HL-60 (cell line): Measurements from ENCODE around the gene TBC1D14.

Experiments used
- DNase-seq, 2 experiments: peaks; one replicate each; pipeline ENCODE4 v3.0.0-alpha.2; 2010 to 2020; ENCODE audit warnings: low read depth in 1 of 2, low spot score in 1 of 2
- H3K27ac ChIP-seq: fragments of 250-450 bp; sonication (Bioruptor Pico); replicated peaks from 2 replicates; pipeline ENCODE4 v1.5.1; 2020; ENCODE audit warnings: mild to moderate bottlenecking, moderate library complexity
- H3K27me3 ChIP-seq: fragments of 250-450 bp; sonication (Bioruptor Pico); 2 replicates; pipeline ENCODE4 v1.5.1; 2021; ENCODE audit warnings: mild to moderate bottlenecking, moderate library complexity; ENCODE audit not compliant: insufficient read depth, poor library complexity, severe bottlenecking
- H3K4me3 ChIP-seq: replicated peaks from 2 replicates; pipeline ENCODE4 v1.5.1; 2011; ENCODE audit warnings: mild to moderate bottlenecking, control low read depth, low read length; ENCODE audit not compliant: insufficient read depth
- CTCF ChIP-seq: IDR thresholded peaks from one replicate; pipeline ENCODE4 v1.5.1; 2011; ENCODE audit warnings: low read length, control low read depth, inconsistent platforms; ENCODE audit not compliant: insufficient read depth
- GABPA ChIP-seq: IDR thresholded peaks from 2 replicates; pipeline ENCODE4 v1.6.1; 2012; ENCODE audit warnings: low read depth
- POLR2AphosphoS5 ChIP-seq: IDR thresholded peaks from 2 replicates; pipeline ENCODE4 v1.6.1; 2012; ENCODE audit warnings: low read depth
- REST ChIP-seq: IDR thresholded peaks from 2 replicates; pipeline ENCODE4 v1.6.1; 2012; ENCODE audit warnings: low read depth; ENCODE audit not compliant: insufficient replicate concordance
- SPI1 ChIP-seq: IDR thresholded peaks from 2 replicates; pipeline ENCODE4 v1.6.1; 2012; ENCODE audit warnings: low read depth, mild to moderate bottlenecking, borderline replicate concordance

The TBC1D14 gene

GRCh38 chr4:7016086-7016485 is 106.5 kb downstream of the TBC1D14 start:
- Histone ChIP-seq H3K27me3 (no peaks in the 10 kb centered on the region), H3K4me3 (no peak overlapping the region), H3K27ac (no peak overlapping the region)
- no peak for DNase-seq
- no peak for TF ChIP-seq CTCF
- TF ChIP-seq POLR2AphosphoS5: no peak
- no peak for TF ChIP-seq SPI1
- no peak for TF ChIP-seq REST
- no peak for TF ChIP-seq GABPA

- TF ChIP-seq SPI1: no peak
- no peak for TF ChIP-seq CTCF
- no peak for TF ChIP-seq GABPA
- TF ChIP-seq POLR2AphosphoS5: no peak
- no peak for TF ChIP-seq REST
- DNase-seq: no peak
- no peak overlapping the region for H3K27ac ChIP-seq
- H3K4me3 ChIP-seq: no peak overlapping the region
- H3K27me3 ChIP-seq: no peaks in the 10 kb centered on the region
Observed at GRCh38 chr4:7016512-7016911, 106.9 kb downstream of the TBC1D14 start.

GRCh38 chr4:7017446-7018048 is 107.9 kb downstream of the TBC1D14 start:
- DNase-seq: no peak
- TF ChIP-seq POLR2AphosphoS5: no peak
- no peak for TF ChIP-seq CTCF
- TF ChIP-seq GABPA: no peak
- TF ChIP-seq REST: no peak
- TF ChIP-seq SPI1: no peak
- no peaks in the 10 kb centered on the region for H3K27me3 ChIP-seq
- H3K4me3 ChIP-seq: no peak overlapping the region
- no peak overlapping the region for H3K27ac ChIP-seq
